ENCODE data around the gene MYBBP1A.

Gene MYBBP1A

GRCh38 chr17:4572131-4572530, 16.9 kb upstream of the MYBBP1A start:
- DNase-seq (ENCODE audit: low read depth) = no peak

GRCh38 chr17:4569591-4569990, 14.4 kb upstream of the MYBBP1A start:
- no peak for DNase-seq (ENCODE audit: low read depth)

- peak; percentile 26 for DNase-seq (ENCODE audit: low read depth)
Observed at GRCh38 chr17:4566785-4567184, 11.6 kb upstream of the MYBBP1A start.

GRCh38 chr17:4565209-4566141, 10.3 kb upstream of the MYBBP1A start:
- DNase-seq (ENCODE audit: low read depth) = peak; percentile 28

- no peak for DNase-seq (ENCODE audit: low read depth)
Observed at GRCh38 chr17:4562015-4562969, 7.1 kb upstream of the MYBBP1A start.

GRCh38 chr17:4560837-4561256, 5.7 kb upstream of the MYBBP1A start:
- DNase-seq (ENCODE audit: low read depth) = no peak

- DNase-seq (ENCODE audit: low read depth) = no peak
Observed at GRCh38 chr17:4560421-4560820, 5.2 kb upstream of the MYBBP1A start, which contains the start of gene GGT6. TSS of gene GGT6 (minus strand) at chr17:4560577. CDS start at chr17:4560521, 56 bp downstream.

GRCh38 chr17:4559966-4560365, 4.8 kb upstream of the MYBBP1A start:
- DNase-seq (ENCODE audit: low read depth) = no peak

GRCh38 chr17:4559139-4559791, 4.1 kb upstream of the MYBBP1A start:
- DNase-seq (ENCODE audit: low read depth) = no peak

- no peak for DNase-seq (ENCODE audit: low read depth)
Observed at GRCh38 chr17:4558347-4558971, 3.3 kb upstream of the MYBBP1A start.

GRCh38 chr17:4557626-4558346, 2.6 kb upstream of the MYBBP1A start:
- no peak for DNase-seq (ENCODE audit: low read depth)

- DNase-seq (ENCODE audit: low read depth) = no peak
Observed at GRCh38 chr17:4556996-4557395, 1.8 kb upstream of the MYBBP1A start.

- no peak for DNase-seq (ENCODE audit: low read depth)
Observed at GRCh38 chr17:4555873-4556759, 932 bp upstream of the MYBBP1A start.

- DNase-seq (ENCODE audit: low read depth) = no peak
Observed at GRCh38 chr17:4554441-4554996, 665 bp downstream of the MYBBP1A start.

GRCh38 chr17:4553669-4554068, 1.5 kb downstream of the MYBBP1A start:
- DNase-seq (ENCODE audit: low read depth) = no peak

GRCh38 chr17:4551796-4552525, 3.2 kb downstream of the MYBBP1A start:
- DNase-seq (ENCODE audit: low read depth) = no peak

- no peak for DNase-seq (ENCODE audit: low read depth)
Observed at GRCh38 chr17:4551141-4551540, 4.0 kb downstream of the MYBBP1A start.

- no peak for DNase-seq (ENCODE audit: low read depth)
Observed at GRCh38 chr17:4550534-4551039, 4.6 kb downstream of the MYBBP1A start.

Measured in activated T-helper 9 cell treated with anti-CD3 and anti-CD28 coated beads, Interleukin-2, amount 50 U/mL, for 16 hours (primary cell).